ENCODE data around the gene BOD1L1.

Gene BOD1L1

GRCh38 chr4:13525606-13526281 is 101.8 kb downstream of the BOD1L1 start:
- no peak for DNase-seq (ENCODE audit: low read depth, low spot score)

GRCh38 chr4:13524504-13525243 is 102.9 kb downstream of the BOD1L1 start:
- DNase-seq (ENCODE audit: low read depth, low spot score), result no peak

GRCh38 chr4:13523591-13524503 is 103.7 kb downstream of the BOD1L1 start:
- no peak for DNase-seq (ENCODE audit: low read depth, low spot score)

GRCh38 chr4:13523105-13523477 is 104.4 kb downstream of the BOD1L1 start:
- no peak for DNase-seq (ENCODE audit: low read depth, low spot score)

GRCh38 chr4:13522282-13523104 is 105.0 kb downstream of the BOD1L1 start:
- no peak for DNase-seq (ENCODE audit: low read depth, low spot score)

- DNase-seq (ENCODE audit: low read depth, low spot score), result no peak
These were observed 106.5 kb downstream of the BOD1L1 start for GRCh38 chr4:13521047-13521446.
